ENCODE data around the gene RNF144A.

RNF144A gene

GRCh38 chr2:7075834-7076233, 158.6 kb downstream of the RNF144A start:
- H3K4me2 ChIP-seq (ENCODE audit: low read depth, low read length): no peak overlapping the region
- H4K20me1 ChIP-seq (ENCODE audit: insufficient read depth, low read length): no peaks in the 10 kb centered on the region
- no peak overlapping the region for H3K4me3 ChIP-seq (ENCODE audit: low read length)
- H3F3A ChIP-seq (ENCODE audit: insufficient read depth, low read length): no peaks in the 10 kb centered on the region
- H2AFZ ChIP-seq (ENCODE audit: low read length): no peak overlapping the region
- no peaks in the 10 kb centered on the region for H3K79me2 ChIP-seq (ENCODE audit: low read length)
- H3K36me3 ChIP-seq (replicated peaks; ENCODE audit: insufficient read depth, low read length): no peaks in the 10 kb centered on the region
- no peak for DNase-seq
- TF ChIP-seq EZH2 (optimal IDR thresholded peaks at IDR 0.05; ENCODE audit: low read depth, low read length): no peak
- no peak for TF ChIP-seq EZH2phosphoT487 (IDR thresholded peaks at IDR 0.05; ENCODE audit: low read length)
- TF ChIP-seq CTCF (IDR thresholded peaks at IDR 0.05; ENCODE audit: low read length): no peak
- H3K4me1 ChIP-seq (ENCODE audit: low read length): no peaks in the 10 kb centered on the region
- H3K27ac ChIP-seq (ENCODE audit: low read length): no peak overlapping the region
- no peaks in the 10 kb centered on the region for H3K9me2 ChIP-seq (replicated peaks; ENCODE audit: insufficient read depth, low read length)
- H3K9ac ChIP-seq (ENCODE audit: low read length): no peak overlapping the region
- no peaks in the 10 kb centered on the region for H3K27me3 ChIP-seq (replicated peaks; ENCODE audit: insufficient read depth, low read length)
- no peaks in the 10 kb centered on the region for H3K9me3 ChIP-seq (replicated peaks; ENCODE audit: insufficient read depth, low read length)

- Histone ChIP-seq H3K27me3 (replicated peaks; ENCODE audit: insufficient read depth, low read length) (no peaks in the 10 kb centered on the region), H3F3A (ENCODE audit: insufficient read depth, low read length) (no peaks in the 10 kb centered on the region), H3K4me1 (ENCODE audit: low read length) (no peaks in the 10 kb centered on the region), H3K4me2 (ENCODE audit: low read depth, low read length) (no peak overlapping the region), H3K9me2 (replicated peaks; ENCODE audit: insufficient read depth, low read length) (no peaks in the 10 kb centered on the region), H2AFZ (ENCODE audit: low read length) (no peak overlapping the region), H4K20me1 (ENCODE audit: insufficient read depth, low read length) (no peaks in the 10 kb centered on the region), H3K9ac (ENCODE audit: low read length) (no peak overlapping the region), H3K36me3 (replicated peaks; ENCODE audit: insufficient read depth, low read length) (no peaks in the 10 kb centered on the region), H3K27ac (ENCODE audit: low read length) (no peak overlapping the region), H3K4me3 (ENCODE audit: low read length) (no peak overlapping the region), H3K9me3 (replicated peaks; ENCODE audit: insufficient read depth, low read length) (no peaks in the 10 kb centered on the region), H3K79me2 (ENCODE audit: low read length) (no peaks in the 10 kb centered on the region)
- no peak for TF ChIP-seq EZH2 (optimal IDR thresholded peaks at IDR 0.05; ENCODE audit: low read depth, low read length)
- TF ChIP-seq EZH2phosphoT487 (IDR thresholded peaks at IDR 0.05; ENCODE audit: low read length): no peak
- no peak for TF ChIP-seq CTCF (IDR thresholded peaks at IDR 0.05; ENCODE audit: low read length)
- no peak for DNase-seq
Measured at GRCh38 chr2:7077660-7078267, 160.6 kb downstream of the RNF144A start.

- Histone ChIP-seq H2AFZ (ENCODE audit: low read length) (no peak overlapping the region; the same call in 1 of the 2 replicates), H3K27me3 (replicated peaks; ENCODE audit: insufficient read depth, low read length) (no peaks in the 10 kb centered on the region), H3K4me3 (ENCODE audit: low read length) (no peak overlapping the region), H3K4me1 (ENCODE audit: low read length) (no peaks in the 10 kb centered on the region), H3F3A (ENCODE audit: insufficient read depth, low read length) (no peaks in the 10 kb centered on the region), H4K20me1 (ENCODE audit: insufficient read depth, low read length) (no peaks in the 10 kb centered on the region), H3K36me3 (replicated peaks; ENCODE audit: insufficient read depth, low read length) (no peaks in the 10 kb centered on the region), H3K27ac (ENCODE audit: low read length) (no peak overlapping the region), H3K4me2 (ENCODE audit: low read depth, low read length) (0 out of 2 replicates have a peak overlapping the region, but pooled peaks have one; percentile 14), H3K9me2 (replicated peaks; ENCODE audit: insufficient read depth, low read length) (no peaks in the 10 kb centered on the region), H3K79me2 (ENCODE audit: low read length) (no peaks in the 10 kb centered on the region), H3K9me3 (replicated peaks; ENCODE audit: insufficient read depth, low read length) (no peaks in the 10 kb centered on the region), H3K9ac (ENCODE audit: low read length) (no peak overlapping the region)
- TF ChIP-seq EZH2 (optimal IDR thresholded peaks at IDR 0.05; ENCODE audit: low read depth, low read length): no peak
- TF ChIP-seq CTCF (IDR thresholded peaks at IDR 0.05; ENCODE audit: low read length): peak; percentile 71
- no peak for TF ChIP-seq EZH2phosphoT487 (IDR thresholded peaks at IDR 0.05; ENCODE audit: low read length)
- DNase-seq: peak; percentile 66
Measured at GRCh38 chr2:7083580-7084509, 166.6 kb downstream of the RNF144A start.

Measured in MM.1S (cell line).